ENCODE measurements around the gene S1PR5.

GRCh38 chr19:10565028-10565566, 47.9 kb upstream of the S1PR5 start:
- TF ChIP-seq CTCF (IDR thresholded peaks at IDR 0.05; ENCODE audit: low read depth, low read length, poor library complexity, severe bottlenecking) (peak; percentile 70), EZH2phosphoT487 (IDR thresholded peaks at IDR 0.05; ENCODE audit: borderline replicate concordance, low read length) (no peak)

All from DOHH2 (cell line).